Breast epithelium (tissue), 4 donors: ENCODE results near the gene SF3A1. TPM values are rescaled to one million over a fixed set of nuclear protein-coding genes. Genes with fewer than 3 reads are reported as not detected.

Experiments
- DNase-seq, 2 donors: peaks; one replicate each; pipeline ENCODE4 v3.0.0-alpha.2; 2019; ENCODE audit warnings: low spot score in 2 of 2
- H3K27ac ChIP-seq, 2 donors: fragments of 200-600 bp; sonication (generic) in 1 of 2; one replicate each; pipeline ENCODE4 v1.5.1; 2016 to 2019; ENCODE audit warnings: mild to moderate bottlenecking in 1 of 2
- H3K27me3 ChIP-seq, 2 donors: fragments of 200-600 bp; sonication (generic) in 1 of 2; one replicate each; pipeline versions ENCODE4 v1.5.1 to v1.6.0; 2017 to 2019; ENCODE audit warnings: control low read depth in 1 of 2, mild to moderate bottlenecking in 1 of 2
- H3K36me3 ChIP-seq: fragments of 200-600 bp; one replicate; pipeline ENCODE4 v1.5.1; 2019
- H3K4me1 ChIP-seq, 2 donors: fragments of 200-600 bp; sonication (generic); one replicate each; pipeline ENCODE4 v1.5.1; 2016 to 2019; ENCODE audit warnings: control low read depth in 1 of 2
- H3K4me3 ChIP-seq, 3 donors: fragments of 200-600 bp; sonication (generic); 1 replicate in 2 of 3; 2 replicates in 1 of 3; pipeline ENCODE4 v1.5.1; 2016 to 2019; ENCODE audit warnings: mild to moderate bottlenecking in 3 of 3, moderate library complexity in 2 of 3
- H3K9me3 ChIP-seq, 2 donors: fragments of 200-600 bp; sonication (generic) in 1 of 2; one replicate each; pipeline ENCODE4 v1.5.1; 2016 to 2019; ENCODE audit warnings: control low read depth in 1 of 2
- CTCF ChIP-seq, 3 donors: fragments of 450-650 bp; IDR thresholded peaks; one replicate each; pipeline ENCODE4 v1.5.1; 2016 to 2017; ENCODE audit warnings: antibody characterized with exemption in 3 of 3, mild to moderate bottlenecking in 3 of 3, moderate library complexity in 3 of 3
- POLR2A ChIP-seq: fragments of 450-650 bp; IDR thresholded peaks from one replicate; pipeline ENCODE4 v1.6.1; 2016; ENCODE audit warnings: antibody characterized with exemption, mild to moderate bottlenecking, moderate library complexity
- POLR2AphosphoS5 ChIP-seq, 3 donors: sonication (generic); formaldehyde crosslinking; IDR thresholded peaks; one replicate each; pipeline ENCODE4 v1.6.1; 2017; ENCODE audit warnings: antibody characterized with exemption in 3 of 3
- intact Hi-C: fragments of 100-400 bp; cut with DNase I; formaldehyde crosslinking; loops from one replicate; pipeline ENCODE4 v1.15.1; 2023; ENCODE audit warnings: low total_unique reads
- total RNA-seq, 3 donors: library from RNA; depleted of rRNA; stranded (reverse); fragments of >200 nt; gene quantifications; one replicate each; pipeline ENCODE4 v1.1.0, GENCODE V29; 2016

The SF3A1 gene
- total RNA-seq, 3 donors from 2014 or later, result 47.7 to 68.6 (median 47.9) TPM

GRCh38 chr22:30288419-30289140 is 68.1 kb downstream of the SF3A1 start:
- DNase-seq, result no peak
- no peaks in the 10 kb centered on the region for H3K36me3 ChIP-seq
- H3K9me3 ChIP-seq, result no peaks in the 10 kb centered on the region
- intact Hi-C loops, result loop anchor here (1.0 kb wide), 2 partner anchors 33 to 103 kb away; no protein-coding TSS in a partner anchor
- H3K4me1 ChIP-seq, result peaks cover 16 to 28% of the 10 kb centered on the region in 2 donors
- H3K27ac ChIP-seq, result peak overlapping the region; percentile 96 to 98
- no peaks in the 10 kb centered on the region for H3K27me3 ChIP-seq
- peak overlapping the region; percentile 84 to 94 (median 92) for H3K4me3 ChIP-seq
- TF ChIP-seq CTCF (IDR thresholded peaks at IDR 0.05) (no peak), POLR2A (no peak), POLR2AphosphoS5 (IDR thresholded peaks at IDR 0.05) (no peak)

GRCh38 chr22:30287648-30288418 is 68.9 kb downstream of the SF3A1 start:
- peak; percentile 83 to 86 for DNase-seq

GRCh38 chr22:30286813-30287647 is 69.7 kb downstream of the SF3A1 start:
- Histone ChIP-seq H3K27ac (no peak overlapping the region), H3K4me3 (no peak overlapping the region), H3K36me3 (no peaks in the 10 kb centered on the region), H3K4me1 (peaks cover 16 to 28% of the 10 kb centered on the region in 2 donors), H3K27me3 (no peaks in the 10 kb centered on the region), H3K9me3 (no peaks in the 10 kb centered on the region)
- intact Hi-C loops, result no loop called here
- no peak for TF ChIP-seq POLR2AphosphoS5 (IDR thresholded peaks at IDR 0.05)
- peak; percentile 77 to 91 (median 88) for TF ChIP-seq CTCF (IDR thresholded peaks at IDR 0.05)
- DNase-seq, result peak; percentile 48 to 76

More at GRCh38 chr22:30287648-30288418, 68.9 kb downstream of the SF3A1 start:
- TF ChIP-seq POLR2AphosphoS5 (IDR thresholded peaks at IDR 0.05) (peak in 2 of 3 donors; percentile 32 to 67), CTCF (IDR thresholded peaks at IDR 0.05) (peak; percentile 87 to 94 (median 88)), POLR2A (peak; percentile 5)
- no peaks in the 10 kb centered on the region for H3K9me3 ChIP-seq
- peak overlapping the region; percentile 96 to 98 for H3K27ac ChIP-seq
- H3K4me3 ChIP-seq, result peak overlapping the region; percentile 84 to 94 (median 92)
- H3K36me3 ChIP-seq, result no peaks in the 10 kb centered on the region
- H3K27me3 ChIP-seq, result no peaks in the 10 kb centered on the region
- H3K4me1 ChIP-seq, result peaks cover 16 to 28% of the 10 kb centered on the region in 2 donors
- intact Hi-C loops, result loop anchor here (1.0 kb wide), 1 partner anchor 103 kb away; no protein-coding TSS in a partner anchor

- H3K27ac ChIP-seq, result no peak overlapping the region
- H3K9me3 ChIP-seq, result no peaks in the 10 kb centered on the region
- TF ChIP-seq CTCF (IDR thresholded peaks at IDR 0.05) (no peak), POLR2AphosphoS5 (IDR thresholded peaks at IDR 0.05) (no peak), POLR2A (no peak)
- DNase-seq, result no peak
- no peak overlapping the region for H3K4me3 ChIP-seq
- peaks cover 13 to 22% of the 10 kb centered on the region in 2 donors for H3K4me1 ChIP-seq
- H3K27me3 ChIP-seq, result no peaks in the 10 kb centered on the region
- intact Hi-C loops, result no loop called here
- no peaks in the 10 kb centered on the region for H3K36me3 ChIP-seq
Observed at GRCh38 chr22:30286331-30286730, 70.4 kb downstream of the SF3A1 start.
